Pons (tissue), 1 donor: ENCODE measurements around the gene ZNF507.
"Not testable (repeated sequence)": the region's sequence is repeated elsewhere in the genome, so short reads cannot be mapped to it uniquely, and the experiment has no call there.

Experiments
- DNase-seq: peaks from one replicate; pipeline ENCODE4 v3.0.0-alpha.2; 2016; ENCODE audit warnings: low spot score

ZNF507 gene

DNA sequence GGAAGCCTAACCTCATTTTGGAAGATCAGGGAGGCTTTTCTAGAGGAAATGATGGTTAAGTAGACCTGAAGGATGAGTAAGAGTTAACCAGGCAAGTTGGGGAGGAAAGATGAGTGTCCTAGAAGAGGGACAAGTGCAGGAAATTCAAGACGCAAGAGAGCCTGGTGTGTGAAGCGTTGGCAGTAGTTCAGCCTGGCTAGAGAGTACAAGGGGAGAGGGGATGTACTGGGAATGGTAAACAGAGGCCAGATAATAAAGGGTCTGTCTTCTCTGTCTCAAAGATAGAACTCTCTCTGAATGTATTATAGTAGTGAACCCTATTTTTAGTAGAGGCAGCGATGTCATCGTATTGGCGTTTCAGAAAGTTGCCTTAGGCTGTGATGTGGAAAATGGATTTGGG is 69.8 kb downstream of the ZNF507 start:
- DNase-seq = peak; percentile 68

DNA sequence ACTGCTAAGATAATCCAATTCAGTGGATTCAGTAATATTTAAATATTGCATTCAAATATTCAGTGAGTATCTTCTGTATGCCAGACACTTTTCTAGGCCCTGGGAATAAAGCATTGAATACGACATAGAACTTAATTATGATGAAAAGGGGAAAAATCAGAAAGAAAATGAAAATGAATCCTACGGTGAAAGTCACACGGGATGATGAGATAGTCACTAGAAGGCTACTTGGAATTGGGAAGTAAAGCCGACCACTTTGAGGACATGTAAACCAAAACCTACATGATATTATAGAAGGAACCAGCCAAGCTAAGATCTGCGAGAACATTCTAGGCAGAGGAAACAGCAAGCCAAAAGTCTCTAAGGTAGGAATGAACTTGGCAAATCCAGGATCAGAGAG is 70.3 kb downstream of the ZNF507 start:
- DNase-seq = no peak

DNA sequence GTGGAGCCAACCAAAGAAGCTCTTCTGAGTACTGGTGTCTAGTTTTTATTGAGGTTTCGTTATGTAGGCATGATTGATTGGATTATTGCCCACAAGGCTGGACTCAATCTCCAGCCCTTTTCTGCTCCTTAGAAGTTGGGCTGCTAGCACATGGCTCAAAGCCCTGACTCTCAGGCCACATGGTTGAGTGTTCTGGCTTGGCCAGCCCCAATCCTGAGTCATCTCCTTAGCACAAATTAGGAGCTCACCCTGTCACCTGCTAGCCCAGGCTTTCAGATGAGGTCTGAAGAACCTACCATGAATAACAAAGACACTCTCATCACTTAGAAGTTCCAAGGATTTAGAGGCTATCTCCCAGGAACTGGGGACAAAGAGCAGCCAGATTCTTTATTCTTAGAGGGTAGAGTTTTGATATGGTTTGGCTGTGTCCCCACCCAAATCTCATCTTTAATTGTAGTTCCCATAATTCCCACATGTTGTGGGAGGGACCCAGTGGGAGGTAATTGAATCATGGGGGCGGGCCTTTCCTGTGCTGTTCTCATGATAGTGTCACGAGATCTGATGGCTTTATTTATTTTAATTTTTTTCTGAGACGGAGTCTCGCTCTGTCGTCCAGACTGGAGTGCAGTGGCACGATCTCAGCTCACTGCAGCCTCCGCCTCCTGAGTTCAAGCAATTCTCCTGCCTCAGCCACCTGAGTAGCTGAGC is 71.5 kb downstream of the ZNF507 start:
- no peak for DNase-seq

DNA sequence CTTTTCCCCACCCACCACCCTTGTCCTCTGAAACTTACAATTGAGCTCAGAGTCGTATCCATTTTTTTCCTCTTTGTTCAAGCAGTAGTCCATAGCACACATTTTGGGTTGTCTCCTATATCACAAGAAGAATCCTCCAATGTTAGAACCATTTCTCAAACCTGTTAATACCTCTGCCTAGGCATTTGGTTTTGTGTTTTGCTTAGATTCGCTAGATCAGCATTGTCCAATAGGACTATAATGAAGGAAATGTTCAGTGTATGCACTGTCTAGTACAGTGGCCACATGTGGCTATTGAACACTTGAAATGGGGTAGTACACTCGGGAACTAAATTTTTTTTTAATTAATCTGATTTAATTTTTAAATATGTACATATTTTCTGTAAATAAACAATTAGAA is 72.7 kb downstream of the ZNF507 start:
- no peak for DNase-seq

DNA sequence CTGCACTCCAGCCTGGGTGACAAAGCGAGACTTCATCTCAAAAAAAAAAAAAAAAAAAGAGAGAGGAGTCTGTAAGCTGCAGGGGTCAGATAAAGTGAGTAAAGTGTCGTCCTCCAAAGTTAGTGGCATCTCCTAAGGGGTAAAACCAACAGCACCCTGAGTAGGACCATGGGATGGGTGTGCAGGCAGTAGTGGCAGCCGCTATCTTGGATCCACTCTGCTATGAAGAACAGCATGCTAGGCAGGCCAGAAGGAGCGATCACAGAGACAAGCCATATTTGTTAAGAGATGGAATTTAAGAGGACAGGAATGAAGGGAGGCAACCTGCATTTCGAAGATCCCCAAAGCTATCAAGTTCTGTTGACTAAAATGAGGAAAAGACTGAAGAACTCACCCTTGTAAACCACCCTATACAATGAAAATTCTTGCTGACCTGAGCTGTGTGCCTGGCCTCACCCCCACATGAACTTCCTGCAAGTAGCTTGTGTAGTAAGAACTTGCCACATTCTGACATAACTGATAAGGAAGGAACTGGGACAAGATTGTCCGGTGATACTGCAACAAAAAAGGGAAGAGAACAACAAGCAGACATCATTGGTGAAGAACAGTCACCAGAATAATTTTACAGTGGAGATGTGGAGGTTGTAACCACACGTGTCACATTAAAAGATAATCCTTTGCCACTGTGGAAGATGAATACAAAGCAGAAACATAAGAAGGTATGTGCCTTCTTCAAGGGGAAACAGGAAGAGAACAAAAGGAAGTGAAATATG is 76.4 kb downstream of the ZNF507 start:
- DNase-seq = peak; percentile 49

DNA sequence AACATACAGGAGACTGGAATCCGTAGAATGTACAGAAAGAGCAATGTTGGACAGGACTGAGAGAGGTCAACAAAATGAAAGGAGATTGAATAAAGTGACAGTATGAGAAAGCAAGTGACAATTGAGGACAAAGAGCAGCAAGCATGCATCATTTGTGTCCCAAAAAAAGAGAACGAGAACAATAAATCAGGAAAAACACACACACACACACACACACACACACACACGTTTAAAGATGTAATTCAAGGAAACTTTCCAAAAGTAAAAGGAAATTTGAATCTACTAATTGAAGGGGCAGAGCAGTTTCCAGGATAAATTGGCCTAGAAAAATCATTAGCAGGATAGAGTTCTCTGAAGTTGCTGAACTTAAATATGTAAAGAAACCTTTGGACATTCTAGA is 77.0 kb downstream of the ZNF507 start:
- DNase-seq = no peak

DNA sequence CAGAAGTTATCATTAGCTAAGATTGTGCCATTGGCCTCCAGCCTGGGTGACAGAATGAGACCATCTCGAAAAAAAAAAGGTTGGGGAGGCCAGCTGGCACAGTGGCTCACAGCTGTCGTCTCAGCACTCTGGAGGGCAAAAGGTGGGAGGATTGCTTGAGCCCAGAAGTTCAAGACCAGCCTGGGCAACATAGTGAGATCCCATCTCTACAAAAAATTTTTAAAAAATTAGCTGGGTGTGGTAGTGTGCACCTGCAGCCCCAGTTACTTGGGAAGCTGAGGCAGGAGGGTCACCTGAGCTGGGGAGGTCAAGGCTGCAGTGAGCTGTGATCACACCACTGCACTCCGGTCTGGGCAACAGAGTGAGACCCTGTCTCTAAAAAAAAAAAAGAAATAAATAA is 78.5 kb downstream of the ZNF507 start:
- not testable (repeated sequence) for DNase-seq

DNA sequence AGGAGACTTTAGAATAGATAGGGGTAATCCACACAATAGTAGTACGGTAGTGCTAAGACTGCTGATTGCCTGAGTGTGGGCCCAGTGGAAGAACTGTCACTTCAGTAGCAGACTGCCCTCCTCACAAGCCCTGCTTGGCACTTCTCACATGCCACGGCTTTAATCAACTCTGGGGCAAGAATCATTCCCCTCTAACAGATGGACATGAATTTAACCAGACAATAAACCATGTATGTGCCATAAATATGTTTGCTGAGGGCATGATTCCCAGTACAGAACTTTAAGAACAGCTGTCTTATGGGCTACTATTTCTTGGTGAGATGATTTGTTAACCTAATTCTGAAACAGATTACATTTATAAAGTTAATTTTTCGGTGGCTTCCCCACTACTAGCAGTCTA is 82.1 kb downstream of the ZNF507 start:
- DNase-seq = no peak

DNA sequence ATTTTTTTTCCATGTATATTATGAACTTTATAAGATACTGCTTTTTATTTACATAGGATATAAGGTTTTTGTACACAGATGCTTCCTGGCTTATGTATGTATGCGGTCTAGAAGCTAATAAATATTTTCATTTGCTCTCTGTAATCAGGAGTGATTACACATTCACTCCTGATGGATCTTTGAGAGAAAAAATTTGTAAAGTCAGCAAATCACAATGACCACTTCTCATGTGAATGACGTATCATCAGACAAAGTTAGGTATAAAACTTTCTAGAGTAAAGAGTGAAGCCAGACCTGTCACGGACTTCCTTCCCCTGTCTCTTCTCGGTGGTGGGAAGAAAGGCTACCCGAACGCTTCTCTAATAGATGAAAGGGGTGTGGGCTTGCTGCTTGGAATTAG is 91.3 kb downstream of the ZNF507 start:
- DNase-seq = no peak

DNA sequence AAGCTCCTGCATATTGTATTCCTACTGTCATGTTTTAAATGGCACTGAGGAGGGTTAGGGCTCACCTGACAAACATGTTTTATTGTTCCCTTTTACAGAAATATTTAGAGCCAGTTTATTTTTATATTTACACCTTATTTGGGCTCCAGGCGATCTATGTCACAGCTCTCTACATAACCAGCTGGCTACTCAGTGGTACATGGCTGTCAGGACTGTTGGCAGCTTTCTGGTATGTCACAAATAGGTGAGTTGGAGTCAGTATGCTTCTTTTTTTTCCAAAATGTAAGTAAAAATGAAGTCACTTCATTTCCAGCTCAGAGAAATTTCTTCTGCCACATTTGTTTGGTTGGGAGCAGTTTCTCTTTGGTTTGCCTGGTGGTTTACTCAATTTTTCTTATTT is 91.7 kb downstream of the ZNF507 start:
- no peak for DNase-seq
